HG03139 (cell line): Measurements from ENCODE around the gene CHST8.

ENCODE experiments used
- ATAC-seq: cut with Tn5 transposase; IDR thresholded peaks from one replicate; pipeline ENCODE4 v1.9.1; 2021; ENCODE audit not compliant: unreplicated experiment

The CHST8 gene

DNA sequence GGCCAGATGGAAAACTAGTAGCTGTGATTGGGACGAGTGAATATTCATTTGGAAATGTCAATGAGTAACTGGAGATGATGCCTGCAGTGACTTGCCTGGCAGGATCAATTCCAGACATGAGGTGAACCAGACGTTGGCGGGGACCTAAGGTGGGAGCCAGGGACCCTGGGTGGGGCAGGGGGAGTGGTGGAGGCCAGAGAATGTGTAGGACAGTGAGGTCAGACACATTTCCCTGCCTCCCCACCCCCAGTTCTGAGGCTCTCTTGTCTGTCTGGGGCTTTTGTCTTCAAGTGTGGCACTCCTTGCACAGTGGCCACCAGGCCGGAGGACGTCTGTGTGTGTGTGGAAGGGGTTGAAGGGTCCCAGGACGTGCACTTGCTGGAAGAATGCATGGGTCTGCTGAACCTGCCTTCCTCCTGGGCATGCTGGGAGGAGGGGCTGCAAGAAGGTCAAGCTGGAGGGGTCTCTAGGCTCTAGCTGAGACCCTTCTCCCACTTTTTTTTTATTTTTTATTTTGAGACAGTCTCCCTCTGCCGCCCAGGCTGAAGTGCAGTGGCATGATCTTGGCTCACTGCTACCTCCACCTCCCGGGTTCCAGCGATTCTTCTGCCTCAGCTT lies 51.6 kb downstream of the CHST8 start:
- no peak for ATAC-seq

DNA sequence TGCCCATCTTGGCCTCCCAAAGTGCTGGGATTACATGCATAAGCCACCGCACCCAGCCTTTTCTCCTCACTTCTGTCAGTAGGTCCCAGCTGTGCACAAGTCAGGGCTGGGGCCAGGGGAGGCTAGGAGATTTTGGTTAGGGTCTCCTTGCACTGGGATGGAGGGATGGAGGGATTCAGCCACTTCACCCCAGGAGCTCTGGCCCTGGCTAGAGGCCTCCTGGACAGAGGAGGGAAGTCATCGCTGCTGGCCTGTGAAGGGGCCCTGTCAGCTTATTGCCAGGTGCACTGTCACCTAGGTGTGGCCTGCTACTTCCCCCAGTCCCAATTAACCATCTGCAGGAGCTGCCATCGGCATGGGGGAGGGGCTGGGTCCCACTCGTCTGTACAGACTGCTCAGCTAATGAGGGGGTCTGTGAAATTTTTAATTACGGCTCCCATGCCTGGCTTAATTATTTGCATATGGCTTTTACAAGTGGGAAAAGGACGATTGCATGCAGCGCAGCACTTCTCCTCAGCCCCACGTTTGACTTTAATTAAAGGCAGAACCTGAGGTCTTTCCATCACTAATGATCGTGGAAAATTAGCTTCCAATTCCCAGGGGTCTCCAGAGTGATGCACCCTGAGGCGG lies 52.4 kb downstream of the CHST8 start:
- no peak for ATAC-seq

DNA sequence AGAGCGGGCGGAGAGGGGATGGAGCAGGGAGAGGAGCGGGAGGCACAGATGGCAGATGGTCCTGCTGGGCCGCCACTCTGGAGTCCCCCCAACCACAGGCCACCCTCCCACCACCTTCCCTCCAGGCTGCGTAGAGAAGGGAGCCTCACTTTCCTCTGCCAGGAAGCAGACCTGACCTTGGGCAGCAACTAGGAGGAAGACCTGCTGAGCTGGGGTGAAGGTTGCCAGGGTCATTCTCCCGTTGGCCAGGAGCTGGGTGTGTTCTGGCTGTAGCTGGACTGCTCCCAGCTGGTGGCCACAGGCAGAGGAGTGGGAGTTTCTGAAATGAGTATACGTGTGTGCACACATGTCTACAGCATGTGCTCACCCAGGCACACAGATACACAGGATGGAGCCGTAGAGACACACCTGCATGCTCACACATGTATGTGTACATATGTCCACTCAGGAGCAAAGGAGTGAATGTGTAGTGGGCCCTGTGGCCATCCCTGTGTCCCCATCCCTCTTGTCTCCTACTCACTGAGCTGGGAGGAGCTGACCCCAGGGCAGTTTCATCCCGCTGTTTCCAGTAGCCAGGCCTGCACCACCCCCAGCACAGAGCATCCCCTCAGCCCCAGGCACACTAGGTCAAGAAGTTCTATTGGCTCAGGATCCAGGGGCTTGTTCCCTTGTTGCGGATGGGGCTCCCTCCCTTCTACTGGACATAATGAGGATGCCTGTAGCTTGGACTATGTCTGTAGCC lies 53.0 kb downstream of the CHST8 start:
- no peak for ATAC-seq

DNA sequence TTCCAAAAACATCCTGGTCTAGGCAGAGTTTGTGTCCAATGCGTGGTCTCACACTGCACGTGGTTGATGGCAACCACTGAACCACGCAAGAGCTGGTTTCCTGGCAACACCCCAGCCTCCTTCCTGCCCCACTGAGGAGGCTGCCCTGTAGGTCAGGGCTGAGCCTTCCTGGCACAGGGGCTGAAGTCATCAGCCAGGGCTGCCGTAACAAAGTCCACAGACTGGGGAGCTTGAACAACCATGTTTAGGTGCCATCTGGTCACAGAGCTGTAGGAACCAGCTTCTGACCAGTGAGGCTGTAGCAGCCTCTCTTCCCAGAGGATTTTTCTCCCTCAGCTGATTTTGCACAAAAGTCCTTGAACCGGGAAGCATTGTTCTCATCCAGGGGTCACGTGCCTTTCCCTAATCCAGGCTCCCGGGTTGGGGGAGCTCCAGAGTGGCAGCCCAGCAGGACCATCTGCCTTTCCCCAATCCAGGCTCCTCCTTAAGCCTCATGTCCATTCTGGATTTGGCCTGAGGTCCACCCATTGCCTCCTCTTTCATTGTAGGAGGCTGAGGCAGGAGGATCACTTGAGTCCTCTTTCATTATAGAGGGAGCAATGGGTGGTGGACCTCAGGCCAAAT lies 53.9 kb downstream of the CHST8 start:
- ATAC-seq, result no peak

DNA sequence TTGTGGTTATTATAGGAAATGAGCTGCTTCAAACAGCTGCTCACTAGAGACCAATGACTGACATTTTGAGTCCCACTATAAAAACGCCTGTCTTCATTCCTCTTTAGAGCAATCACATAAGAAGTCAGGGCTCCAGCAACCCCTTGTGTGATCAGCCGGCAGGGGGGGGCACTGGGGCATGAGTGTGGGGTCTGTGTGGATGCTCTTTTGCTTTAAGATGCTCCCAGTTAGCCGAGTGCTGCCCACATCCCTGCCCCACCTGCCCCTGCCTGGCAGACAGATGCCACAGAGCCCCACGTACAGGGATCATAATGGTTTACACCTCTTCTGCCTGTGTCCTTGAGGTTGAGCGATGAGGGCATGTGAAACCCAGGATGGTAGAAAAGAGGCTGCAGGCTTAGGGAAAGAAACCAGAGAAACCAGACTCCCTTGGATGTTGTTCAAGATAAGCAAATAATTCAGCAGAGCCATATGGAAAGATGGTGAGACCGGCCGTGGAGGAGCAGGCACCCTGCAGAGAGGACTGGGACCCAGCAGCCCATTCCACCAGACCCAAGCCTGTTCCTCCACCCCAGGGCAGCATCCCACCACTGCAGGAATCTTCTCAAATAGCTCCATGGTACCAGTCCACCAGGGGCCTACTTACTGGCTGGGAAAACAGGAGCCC lies 55.4 kb downstream of the CHST8 start:
- ATAC-seq, result no peak

DNA sequence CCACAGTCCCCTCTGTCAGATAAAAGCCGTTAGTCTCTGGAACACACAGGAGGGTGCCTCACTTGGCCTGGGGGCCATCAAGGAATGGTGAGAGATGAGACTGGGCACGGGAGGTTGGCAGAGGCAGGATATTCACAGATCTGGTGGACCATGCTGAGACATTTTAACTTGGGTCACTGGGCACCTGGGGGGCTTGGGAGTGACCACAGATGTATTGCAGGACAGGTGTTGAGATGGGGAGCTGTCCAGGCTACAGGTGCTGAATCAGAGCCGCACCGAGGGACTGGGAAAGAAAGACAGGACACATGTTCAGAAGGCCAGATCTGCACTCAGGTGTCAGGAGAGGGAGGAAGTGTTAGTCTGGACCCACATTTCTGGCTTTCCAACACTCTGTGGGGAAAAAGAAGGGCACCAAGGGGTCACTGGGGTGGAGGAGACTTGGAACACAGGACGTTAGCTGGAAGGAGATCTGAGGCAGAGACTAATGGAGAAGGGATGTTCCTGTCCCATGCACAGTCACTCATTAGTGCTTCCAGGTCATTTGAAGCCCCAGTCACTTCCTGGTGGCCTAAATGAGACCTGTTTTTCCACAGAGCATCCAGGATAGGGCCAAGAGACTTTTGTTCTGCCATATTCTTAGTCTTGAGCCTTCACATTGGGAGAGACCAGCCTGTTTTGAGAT lies 56.1 kb downstream of the CHST8 start:
- ATAC-seq, result no peak

DNA sequence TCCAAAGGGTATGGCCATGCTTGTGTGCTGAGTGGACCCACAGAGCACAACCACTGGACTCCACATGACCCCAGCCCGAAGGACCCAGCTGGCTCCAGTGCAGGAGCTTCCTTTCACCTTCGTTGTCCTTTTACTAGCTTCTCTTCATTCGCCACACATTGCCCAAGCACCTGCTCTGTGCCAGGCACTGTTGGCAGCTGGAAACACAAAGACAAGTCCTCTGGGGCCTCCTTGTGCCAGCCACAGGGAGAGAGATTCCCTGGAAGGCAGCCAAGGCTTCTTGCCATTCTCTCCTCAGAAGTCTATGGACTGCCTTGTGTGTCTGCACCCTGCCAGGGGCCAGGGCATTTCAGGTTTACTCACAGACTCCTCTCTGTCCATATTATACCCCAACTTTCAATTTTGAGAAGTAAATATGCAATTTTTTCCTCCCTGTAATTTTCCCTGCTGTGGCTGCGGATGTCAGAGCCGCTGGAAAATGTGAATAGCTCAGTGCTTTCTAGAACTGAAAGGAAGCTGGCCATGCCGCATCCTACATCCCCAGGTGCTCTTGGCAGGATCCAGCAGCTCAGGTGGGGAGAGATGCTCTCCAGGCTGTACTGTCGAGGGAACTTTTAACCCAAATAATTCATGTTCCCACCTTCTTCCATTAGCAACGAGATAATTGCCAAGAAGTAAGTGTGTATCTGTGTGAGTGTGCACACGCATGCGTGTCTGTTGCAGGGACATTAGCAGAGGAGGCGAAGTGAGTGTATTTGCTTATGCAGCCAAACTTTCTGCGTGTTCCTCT lies 57.2 kb downstream of the CHST8 start:
- no peak for ATAC-seq

DNA sequence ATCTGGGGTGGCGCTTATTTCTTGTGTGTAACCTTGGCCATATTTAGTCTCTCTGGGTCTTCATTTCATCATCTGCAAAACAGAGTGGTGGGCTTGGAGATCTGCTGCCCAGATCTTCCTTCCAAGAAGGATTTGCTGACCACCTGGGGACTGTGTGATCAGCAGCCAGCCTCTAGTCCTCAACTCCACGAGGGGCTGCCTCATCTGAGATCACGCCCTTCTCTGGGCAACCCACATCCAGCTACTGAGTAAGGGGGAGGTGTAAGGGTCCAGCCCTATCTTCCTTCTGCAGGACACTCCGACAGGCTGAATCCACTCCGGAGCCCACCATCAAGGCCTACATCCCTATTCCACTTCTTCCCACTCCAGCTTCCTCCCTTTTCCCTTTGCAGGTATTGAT lies 57.9 kb downstream of the CHST8 start:
- no peak for ATAC-seq

DNA sequence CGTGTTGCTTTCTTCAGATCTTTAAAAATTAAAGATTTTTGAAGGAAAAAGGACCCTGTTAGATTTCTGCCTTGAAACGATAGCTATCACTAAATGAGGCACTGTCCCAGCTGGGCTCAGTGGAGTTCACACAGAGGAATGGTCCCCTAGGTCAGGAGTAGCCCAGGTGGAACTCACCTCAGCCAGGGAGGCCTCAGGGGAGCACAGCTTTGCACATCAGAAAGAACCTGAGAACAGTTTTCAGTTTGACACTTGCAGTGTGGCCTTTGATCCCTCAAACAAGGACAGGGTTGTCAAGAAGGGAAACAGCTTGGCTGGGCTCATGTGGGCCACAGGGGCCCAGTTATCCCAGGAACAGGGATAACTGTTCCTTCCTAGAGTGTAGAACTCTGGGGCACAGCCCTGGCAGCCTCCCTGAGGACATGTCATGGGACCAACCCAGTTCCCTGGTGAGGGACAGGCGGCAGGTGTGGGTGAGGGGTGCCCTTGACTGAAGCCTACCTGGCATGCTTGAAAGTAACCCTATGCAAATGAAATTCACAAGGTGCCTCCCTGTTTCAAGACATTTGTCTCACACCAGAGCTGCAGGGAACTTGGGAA lies 59.4 kb downstream of the CHST8 start:
- ATAC-seq, result no peak

DNA sequence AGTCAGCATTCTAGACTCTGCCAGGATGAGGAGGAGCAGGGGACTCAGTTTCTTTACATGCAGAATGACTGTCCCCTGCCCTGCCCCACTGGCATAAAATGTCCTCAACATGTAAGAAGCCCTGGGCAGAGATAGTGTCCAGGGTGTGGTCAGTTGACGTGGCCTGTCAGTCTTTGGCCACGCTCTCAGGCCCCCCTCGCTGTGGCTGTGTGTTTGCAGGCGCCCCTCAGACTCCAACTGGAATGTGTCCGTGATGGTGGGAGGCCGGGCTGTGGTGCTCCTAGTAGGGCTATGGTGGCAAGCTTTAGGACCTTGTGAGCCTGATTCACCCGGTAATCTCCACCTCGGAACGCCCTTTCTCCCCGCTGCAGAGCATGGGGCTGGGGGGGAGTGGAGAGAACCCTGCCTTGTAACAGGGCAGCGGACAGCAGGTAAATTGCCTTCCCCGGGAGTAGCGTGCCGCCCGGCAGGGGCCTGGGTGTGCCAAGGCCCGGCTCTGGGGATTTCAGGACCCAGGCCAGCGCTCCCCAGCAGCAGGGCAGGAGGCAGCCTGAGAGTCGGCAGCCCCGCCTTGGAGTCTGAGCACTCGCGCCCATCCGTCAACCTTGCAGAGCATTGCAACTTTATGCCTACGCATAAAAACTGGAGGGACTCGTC lies 62.3 kb downstream of the CHST8 start:
- no peak for ATAC-seq

DNA sequence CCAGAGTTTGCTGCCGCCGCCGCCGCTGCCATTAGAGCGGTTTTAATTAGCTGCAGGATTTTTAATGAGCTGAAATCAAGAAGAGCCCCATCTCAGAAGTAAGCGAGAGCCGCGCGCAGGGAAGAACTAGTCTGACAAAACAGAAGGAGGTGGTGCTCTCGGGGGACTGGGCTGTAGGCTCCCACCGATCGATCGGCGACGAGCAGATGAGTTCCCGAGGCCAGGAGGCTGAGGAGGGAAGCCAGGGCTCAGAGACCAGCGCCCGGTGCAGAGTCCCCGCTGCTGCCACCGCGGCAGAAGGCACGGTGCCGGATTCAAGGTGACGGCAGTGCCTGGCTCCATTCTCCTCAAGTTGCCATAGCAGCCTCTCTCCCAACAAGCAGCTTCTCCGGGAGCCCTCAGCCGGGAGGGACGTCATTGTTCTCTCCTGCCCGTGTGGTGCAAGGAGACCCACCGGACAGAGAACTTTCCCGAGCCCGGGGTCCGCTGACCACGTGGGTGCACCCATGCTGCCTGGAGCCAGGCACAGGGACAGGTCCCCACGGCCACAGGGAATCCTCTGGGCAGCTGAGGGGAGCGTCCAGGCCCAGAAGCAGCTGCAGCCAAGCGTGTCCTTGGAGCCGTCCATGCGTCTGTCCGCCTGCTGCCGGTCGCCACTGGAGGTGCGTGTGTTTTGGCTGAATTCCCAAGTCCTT lies 62.9 kb downstream of the CHST8 start:
- ATAC-seq, result no peak

DNA sequence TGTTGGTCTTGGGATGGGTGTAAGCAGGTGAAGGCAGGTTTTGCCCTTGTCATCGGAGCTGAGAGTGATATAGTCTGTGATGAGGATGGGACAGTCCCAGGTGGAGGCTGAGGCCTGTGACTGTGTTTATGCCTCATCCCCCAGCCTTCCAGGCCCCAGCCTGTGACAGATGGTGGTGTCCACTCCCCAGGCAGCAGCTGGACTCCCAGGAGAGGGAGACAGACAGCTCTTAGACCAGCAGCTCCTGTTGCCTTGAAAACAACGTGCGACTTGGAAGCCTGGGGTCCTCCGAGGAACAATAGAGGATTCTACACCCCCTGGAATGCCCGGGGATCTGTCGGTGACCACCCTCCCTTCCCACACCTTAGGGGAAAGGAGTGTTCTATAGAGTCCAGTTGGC lies 63.8 kb downstream of the CHST8 start:
- no peak for ATAC-seq

DNA sequence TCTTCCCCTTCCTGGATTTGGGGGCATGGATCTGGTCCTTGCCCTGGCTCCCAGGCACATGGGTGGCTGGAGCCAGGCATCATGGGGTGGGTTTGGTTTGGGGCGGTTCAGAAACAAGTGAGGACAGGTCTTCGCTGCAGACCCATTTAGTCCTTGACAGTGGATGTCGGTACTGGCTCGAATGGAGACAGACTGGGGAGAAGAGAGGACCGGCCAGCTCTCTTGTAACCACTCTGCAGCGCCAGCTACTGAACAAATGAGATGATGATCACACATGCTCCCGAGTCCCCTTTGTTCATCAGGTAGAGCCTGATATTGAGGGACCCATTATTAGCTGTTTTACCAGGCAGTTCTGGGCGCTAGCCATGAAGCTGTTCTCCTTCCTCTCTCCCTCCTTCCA lies 64.5 kb downstream of the CHST8 start:
- no peak for ATAC-seq

DNA sequence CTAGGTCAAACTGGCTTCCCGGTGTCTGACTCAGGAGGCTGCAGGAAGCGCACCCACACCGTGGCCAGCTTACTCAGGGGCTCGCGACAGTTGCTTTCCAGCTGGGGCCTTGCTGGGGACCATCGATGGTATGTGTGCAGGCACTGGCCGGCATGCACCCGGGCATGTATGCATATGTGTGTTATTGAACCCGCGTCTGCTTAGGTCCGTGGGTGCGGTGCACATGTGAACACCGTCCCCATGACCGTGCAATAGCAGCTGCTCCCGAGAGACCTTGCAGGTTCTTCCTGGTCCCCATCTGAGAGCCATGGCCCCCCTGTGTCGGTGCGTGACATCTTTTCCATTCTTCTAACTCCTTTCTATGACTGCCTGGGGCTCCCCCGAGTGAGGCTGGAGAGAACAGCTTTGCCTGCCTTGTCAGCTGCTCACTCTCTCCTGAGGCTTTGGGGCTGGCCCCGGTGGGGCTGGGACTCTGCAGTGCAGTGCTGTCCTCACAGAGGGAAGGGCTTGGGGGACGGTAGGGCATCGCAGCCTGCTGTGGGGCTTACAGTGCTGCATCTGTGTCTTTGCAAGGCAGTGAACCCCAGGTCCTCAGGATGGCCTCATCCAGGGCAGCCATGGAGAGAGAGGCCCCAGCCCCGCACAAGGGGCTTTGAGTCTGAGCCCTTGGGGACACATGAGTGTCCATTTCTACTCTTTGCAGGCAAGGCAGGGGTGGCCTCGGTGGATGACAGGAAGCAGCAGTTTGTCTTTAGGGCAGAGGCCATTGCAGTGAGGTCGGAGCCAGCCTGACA lies 65.1 kb downstream of the CHST8 start:
- no peak for ATAC-seq

DNA sequence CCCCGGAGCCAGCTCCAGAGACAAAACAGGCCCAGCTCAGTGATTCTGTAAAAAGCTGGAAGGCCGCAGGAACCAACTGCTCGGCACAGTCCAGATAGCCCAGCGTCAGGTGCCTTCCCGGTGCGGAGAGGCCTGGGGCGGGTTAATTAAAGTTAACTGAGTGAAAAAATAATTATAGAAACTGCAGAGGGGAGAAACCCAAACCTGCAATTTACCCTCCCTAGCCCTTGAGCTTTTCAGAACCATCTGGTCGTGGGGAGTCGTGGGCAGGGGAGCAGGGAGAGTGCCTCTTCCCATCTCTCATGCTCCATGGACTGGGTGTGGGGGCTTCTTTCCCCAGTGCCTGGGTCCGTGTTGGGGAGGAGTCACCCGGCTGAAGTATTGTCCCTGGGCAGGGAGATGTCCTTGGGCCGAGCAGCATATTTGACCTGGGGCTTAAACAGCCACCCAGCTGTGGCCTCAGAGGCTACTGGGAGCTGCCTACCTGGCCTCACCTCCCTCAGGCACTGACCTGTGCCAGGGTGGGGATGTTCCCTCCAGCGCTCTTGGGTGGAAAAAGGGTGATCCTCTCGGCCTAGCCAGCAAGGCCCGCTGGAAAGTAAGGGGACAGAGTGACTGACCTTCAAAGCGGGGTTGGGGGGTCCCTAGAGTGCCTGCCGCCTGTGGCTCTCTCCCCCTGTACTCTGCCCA lies 65.9 kb downstream of the CHST8 start:
- no peak for ATAC-seq

DNA sequence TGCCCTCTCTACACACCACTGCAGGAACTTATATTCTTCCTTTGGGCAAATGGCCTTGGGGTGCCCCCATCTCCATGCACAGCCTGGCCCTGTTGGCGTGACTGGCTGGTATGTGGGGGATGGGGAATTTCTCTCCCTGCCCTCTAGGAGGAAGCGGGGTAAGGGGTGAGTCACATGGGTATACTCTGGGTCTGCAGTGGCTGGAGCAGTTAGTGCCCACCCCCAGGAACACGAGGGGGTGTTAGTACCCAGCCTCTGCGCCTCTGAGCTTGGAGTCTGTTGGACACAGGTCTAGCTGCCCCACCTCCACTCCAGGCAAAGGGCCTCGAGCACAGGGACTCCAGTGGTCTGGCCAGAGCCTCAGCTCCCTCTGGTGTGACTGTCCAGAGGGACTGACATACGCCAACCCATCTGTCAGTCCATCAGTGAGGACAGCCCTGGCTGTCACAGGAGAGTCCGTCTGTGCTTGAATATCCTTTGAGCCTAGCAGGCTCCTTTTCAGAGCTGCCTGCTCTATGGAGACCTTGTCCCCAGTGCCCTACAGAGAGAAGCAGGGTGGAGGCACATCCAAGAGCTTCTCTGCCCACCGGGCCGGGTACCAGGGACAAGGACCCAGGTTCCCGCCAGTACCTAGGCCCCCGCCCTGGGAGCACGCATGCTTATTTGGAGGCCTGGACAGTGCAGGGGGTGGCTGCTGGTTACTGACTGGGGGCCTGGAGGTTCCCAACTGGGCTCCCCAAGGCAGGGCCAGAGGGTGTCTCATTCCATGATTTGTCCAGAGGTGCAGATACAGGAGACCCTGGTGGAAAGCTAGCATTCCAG lies 66.6 kb downstream of the CHST8 start:
- no peak for ATAC-seq
